Measurements from ENCODE around the gene SMARCA4.

DNA sequence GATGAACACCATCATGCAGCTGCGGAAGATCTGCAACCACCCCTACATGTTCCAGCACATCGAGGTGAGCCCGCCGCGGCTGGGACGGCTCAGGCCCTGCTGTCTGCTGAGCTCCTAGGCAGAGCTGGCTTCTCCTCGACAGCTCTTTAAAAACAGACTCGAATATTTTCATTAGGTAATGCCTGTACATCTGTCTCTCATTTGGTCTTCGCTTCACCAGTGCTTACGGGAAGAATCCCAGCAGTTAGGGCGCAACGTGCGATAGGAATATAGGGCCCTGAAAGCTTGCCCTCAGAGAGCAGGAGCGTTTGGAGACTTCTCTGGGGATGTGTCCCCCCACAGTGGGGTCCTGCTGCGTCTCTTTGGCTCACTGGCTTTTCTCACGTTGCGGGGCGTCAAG lies 64.6 kb downstream of the SMARCA4 start:
- TF ChIP-seq, protein P1, sequence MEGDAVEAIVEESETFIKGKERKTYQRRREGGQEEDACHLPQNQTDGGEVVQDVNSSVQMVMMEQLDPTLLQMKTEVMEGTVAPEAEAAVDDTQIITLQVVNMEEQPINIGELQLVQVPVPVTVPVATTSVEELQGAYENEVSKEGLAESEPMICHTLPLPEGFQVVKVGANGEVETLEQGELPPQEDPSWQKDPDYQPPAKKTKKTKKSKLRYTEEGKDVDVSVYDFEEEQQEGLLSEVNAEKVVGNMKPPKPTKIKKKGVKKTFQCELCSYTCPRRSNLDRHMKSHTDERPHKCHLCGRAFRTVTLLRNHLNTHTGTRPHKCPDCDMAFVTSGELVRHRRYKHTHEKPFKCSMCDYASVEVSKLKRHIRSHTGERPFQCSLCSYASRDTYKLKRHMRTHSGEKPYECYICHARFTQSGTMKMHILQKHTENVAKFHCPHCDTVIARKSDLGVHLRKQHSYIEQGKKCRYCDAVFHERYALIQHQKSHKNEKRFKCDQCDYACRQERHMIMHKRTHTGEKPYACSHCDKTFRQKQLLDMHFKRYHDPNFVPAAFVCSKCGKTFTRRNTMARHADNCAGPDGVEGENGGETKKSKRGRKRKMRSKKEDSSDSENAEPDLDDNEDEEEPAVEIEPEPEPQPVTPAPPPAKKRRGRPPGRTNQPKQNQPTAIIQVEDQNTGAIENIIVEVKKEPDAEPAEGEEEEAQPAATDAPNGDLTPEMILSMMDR (IDR thresholded peaks at IDR 0.05), result no peak
- TF ChIP-seq POLR2A (IDR thresholded peaks at IDR 0.05), result no peak

Measured in lower leg skin (tissue), 3 donors.